ENCODE measurements around the gene TMEM140.
"Not testable (repeated sequence)": the region's sequence is repeated elsewhere in the genome, so short reads cannot be mapped to it uniquely, and the experiment has no call there.

The TMEM140 gene

GRCh38 chr7:135207406-135208101 lies 59.7 kb downstream of the TMEM140 start:
- Histone ChIP-seq H3K27me3 (ENCODE audit: insufficient read depth, low read depth, severe bottlenecking) (no peaks in the 10 kb centered on the region), H3K27ac (no peak overlapping the region), H3K36me3 (peaks cover 27% of the 10 kb centered on the region), H3K4me3 (ENCODE audit: low read depth, low read length) (no peak overlapping the region), H3K9me3 (ENCODE audit: severe bottlenecking) (no peaks in the 10 kb centered on the region)
- no peak for TF ChIP-seq CTCF (IDR thresholded peaks at IDR 0.05; ENCODE audit: low read depth, low read length)
- DNase-seq, result no peak

GRCh38 chr7:135208102-135208793 lies 60.4 kb downstream of the TMEM140 start:
- Histone ChIP-seq H3K9me3 (ENCODE audit: severe bottlenecking) (no peaks in the 10 kb centered on the region), H3K27me3 (ENCODE audit: insufficient read depth, low read depth, severe bottlenecking) (no peaks in the 10 kb centered on the region), H3K4me3 (ENCODE audit: low read depth, low read length) (no peak overlapping the region), H3K27ac (no peak overlapping the region), H3K36me3 (peaks cover 23% of the 10 kb centered on the region)
- no peak for TF ChIP-seq CTCF (IDR thresholded peaks at IDR 0.05; ENCODE audit: low read depth, low read length)
- no peak for DNase-seq

- no peaks in the 10 kb centered on the region for H3K27me3 ChIP-seq (ENCODE audit: insufficient read depth, low read depth, severe bottlenecking)
- no peak for TF ChIP-seq CTCF (IDR thresholded peaks at IDR 0.05; ENCODE audit: low read depth, low read length)
- H3K9me3 ChIP-seq (ENCODE audit: severe bottlenecking), result no peaks in the 10 kb centered on the region
- H3K27ac ChIP-seq, result no peak overlapping the region
- H3K36me3 ChIP-seq, result peaks cover 15% of the 10 kb centered on the region
- H3K4me3 ChIP-seq (ENCODE audit: low read depth, low read length), result no peak overlapping the region
- DNase-seq, result no peak
Observed at GRCh38 chr7:135209225-135209834, 61.5 kb downstream of the TMEM140 start.

GRCh38 chr7:135210888-135211178 lies 63.0 kb downstream of the TMEM140 start:
- Histone ChIP-seq H3K36me3 (peaks cover 6% of the 10 kb centered on the region), H3K27me3 (ENCODE audit: insufficient read depth, low read depth, severe bottlenecking) (no peaks in the 10 kb centered on the region), H3K9me3 (ENCODE audit: severe bottlenecking) (no peaks in the 10 kb centered on the region), H3K27ac (no peak overlapping the region; the same call in 1 of the 2 replicates), H3K4me3 (ENCODE audit: low read depth, low read length) (peak overlapping the region; percentile 61)
- no peak for DNase-seq
- no peak for TF ChIP-seq CTCF (IDR thresholded peaks at IDR 0.05; ENCODE audit: low read depth, low read length)

- H3K4me3 ChIP-seq (ENCODE audit: low read depth, low read length), result peak within 1 kb of the TSS; percentile 61
- TF ChIP-seq CTCF (IDR thresholded peaks at IDR 0.05; ENCODE audit: low read depth, low read length), result no peak
- H3K27ac ChIP-seq, result peak within 1 kb of the TSS; percentile 80
- peaks cover 6% of the 10 kb centered on the region for H3K36me3 ChIP-seq
- H3K9me3 ChIP-seq (ENCODE audit: severe bottlenecking), result no peaks in the 10 kb centered on the region
- DNase-seq, result peak; percentile 96
- H3K27me3 ChIP-seq (ENCODE audit: insufficient read depth, low read depth, severe bottlenecking), result no peaks in the 10 kb centered on the region
Observed at GRCh38 chr7:135211179-135211945, 63.5 kb downstream of the TMEM140 start, which contains the start of gene WDR91. TSS of gene WDR91 (minus strand) at chr7:135211526. CDS start at chr7:135211502, 24 bp downstream.

- peak overlapping the region; percentile 60 for H3K4me3 ChIP-seq (ENCODE audit: low read depth, low read length)
- not testable (repeated sequence) for H3K27me3 ChIP-seq (ENCODE audit: insufficient read depth, low read depth, severe bottlenecking); H3K9me3 ChIP-seq (ENCODE audit: severe bottlenecking); DNase-seq; H3K36me3 ChIP-seq
- peak overlapping the region; percentile 80 for H3K27ac ChIP-seq
Observed at GRCh38 chr7:135211946-135212685, 64.2 kb downstream of the TMEM140 start.

Measured in WERI-Rb-1 (cell line).